Adrenal gland (tissue), 12 donors: ENCODE data around the gene NPPB. TPM values are rescaled to one million over a fixed set of nuclear protein-coding genes. Genes with fewer than 3 reads are reported as not detected.

Experiments used
- DNase-seq, 7 donors: peaks; one replicate each; pipeline ENCODE4 v3.0.0-alpha.2; 2019 to 2020
- H3K27ac ChIP-seq, 5 donors: fragments of 200-600 bp; sonication (generic) in 4 of 5; 1 replicate in 3 of 5; 2 replicates in 2 of 5; pipeline versions ENCODE4 v1.5.1 to v1.8.0; 2016 to 2020; ENCODE audit warnings: mild to moderate bottlenecking in 1 of 5
- H3K27me3 ChIP-seq: fragments of 200-600 bp; 2 replicates; pipeline ENCODE4 v1.8.0; 2021
- H3K36me3 ChIP-seq, 2 donors: fragments of 200-600 bp; replicated peaks in 1 of 2; 1 replicate in 1 of 2; 2 replicates in 1 of 2; pipeline versions ENCODE4 v1.5.1 to v1.8.0; 2018 to 2022
- H3K4me1 ChIP-seq, 2 donors: fragments of 200-600 bp; replicated peaks in 1 of 2; 1 replicate in 1 of 2; 2 replicates in 1 of 2; pipeline versions ENCODE4 v1.5.1 to v1.8.0; 2018 to 2021
- H3K4me3 ChIP-seq, 4 donors: fragments of 200-600 bp; sonication (generic) in 3 of 4; one replicate each; pipeline ENCODE4 v1.5.1; 2016 to 2018
- H3K9me3 ChIP-seq, 3 donors: fragments of 200-600 bp; sonication (generic) in 1 of 3; replicated peaks in 1 of 3; 1 replicate in 2 of 3; 2 replicates in 1 of 3; pipeline versions ENCODE4 v1.5.1 to v1.8.0; 2016 to 2021
- CTCF ChIP-seq, 6 experiments: fragments of 450-650 bp in 4 of 6; fragments of 200-600 bp in 2 of 6; sonication (generic) in 1 of 6; IDR thresholded peaks; 1 replicate in 5 of 6; 2 replicates in 1 of 6; pipeline versions ENCODE4 v1.5.1 to v1.8.0; 2016 to 2021; ENCODE audit warnings: antibody characterized with exemption in 6 of 6, mild to moderate bottlenecking in 2 of 6, moderate library complexity in 1 of 6
- POLR2A ChIP-seq, 2 donors: fragments of 450-650 bp; IDR thresholded peaks; one replicate each; pipeline ENCODE4 v1.6.1; 2017; ENCODE audit warnings: antibody characterized with exemption in 2 of 2, mild to moderate bottlenecking in 2 of 2, moderate library complexity in 1 of 2
- WGBS, 4 donors: extraction: QIAGEN DNeasy Blood & Tissue Kit in 2 of 4; methylation state at CpG; one replicate each; pipeline versions ENCODE4 v1.1.5 to v1.1.7; 2013 to 2017; 5-methylcytosine and 5-hydroxymethylcytosine counted together
- intact Hi-C, 2 donors: fragments of 100-400 bp; cut with DNase I; formaldehyde crosslinking; loops; one replicate each; pipeline versions ENCODE4 v1.14.1 to v1.15.0; 2022 to 2023
- polyA plus RNA-seq, 3 donors: library from polyadenylated mRNA; stranded (reverse); fragments of 200-250 nt in 2 of 3; fragments of 350-450 nt in 1 of 3; fragmentation: Illumina TruSeq in 1 of 3; extraction: RNeasy Lipid Tissue Mini Kit (QIAGEN cat#74804) in 1 of 3; gene quantifications; one replicate each; pipeline ENCODE4 v1.2.3, GENCODE V29; 2013 to 2014
- total RNA-seq, 9 donors: library from RNA; depleted of rRNA in 4 of 9; stranded (reverse); fragments of >200 nt in 4 of 9; fragments of 120-200 nt in 1 of 9; fragmentation: NEBNext Ultra II Directional in 1 of 9; extraction: Animal tissue kit (Norgen Biotek cat#: 25700) in 1 of 9; gene quantifications; one replicate each; pipeline versions ENCODE4 v1.1.0 to v1.2.4, GENCODE V29; 2013 to 2023
- donor health status: healthy with polysubstance abuse.
- donor health status: Bipolar disorder and iron deficiency.
- donor health status: DM: yes; HTN: yes; CAD: no.
- donor health status: DM: no; HTN: no; CAD: no.
- donor health status: DM: no; HTN: no; CAD: no.
- donor health status: DM: yes; HTN: yes; CAD: no.

The NPPB gene
- total and polyA plus RNA-seq, 12 donors: 1.1 TPM; not detected in 11

- no peak for DNase-seq
- no peaks in the 10 kb centered on the region for H3K27me3 ChIP-seq
- no peaks in the 10 kb centered on the region for H3K36me3 ChIP-seq
- H3K4me1 ChIP-seq: no peaks in the 10 kb centered on the region
- H3K4me3 ChIP-seq: no peak overlapping the region
- TF ChIP-seq POLR2A (IDR thresholded peaks at IDR 0.05) (no peak), CTCF (IDR thresholded peaks at IDR 0.05) (no peak)
- WGBS, 4 donors: 76 to 87% (median 82%) methylated on average over 3 of the region's 3 CpGs
- no peak overlapping the region for H3K27ac ChIP-seq
- no peaks in the 10 kb centered on the region for H3K9me3 ChIP-seq
- intact Hi-C loops: no loop called here
These were observed 10.4 kb upstream of the NPPB start for GRCh38 chr1:11869104-11869503.

GRCh38 chr1:11868331-11868980 lies 9.7 kb upstream of the NPPB start:
- intact Hi-C loops: no loop called here
- Histone ChIP-seq H3K27me3 (no peaks in the 10 kb centered on the region), H3K27ac (no peak overlapping the region), H3K9me3 (no peaks in the 10 kb centered on the region), H3K4me1 (no peaks in the 10 kb centered on the region), H3K36me3 (no peaks in the 10 kb centered on the region), H3K4me3 (no peak overlapping the region)
- TF ChIP-seq CTCF (IDR thresholded peaks at IDR 0.05): no peak
- TF ChIP-seq POLR2A (IDR thresholded peaks at IDR 0.05): no peak
- DNase-seq: no peak
- 68 to 78% (median 68%) methylated on average over 12 to 13 of the region's 13 CpGs for whole genome bisulfite sequencing, 4 donors

GRCh38 chr1:11862890-11863289 lies 4.1 kb upstream of the NPPB start:
- Histone ChIP-seq H3K27me3 (peaks cover 21% of the 10 kb centered on the region), H3K4me1 (no peaks in the 10 kb centered on the region), H3K4me3 (no peak overlapping the region), H3K9me3 (no peaks in the 10 kb centered on the region), H3K27ac (no peak overlapping the region), H3K36me3 (no peaks in the 10 kb centered on the region)
- TF ChIP-seq POLR2A (IDR thresholded peaks at IDR 0.05): no peak
- no peak for TF ChIP-seq CTCF (IDR thresholded peaks at IDR 0.05)
- WGBS, 4 donors: 33 to 43% (median 34%) methylated on average over 6 of the region's 6 CpGs
- no peak for DNase-seq
- intact Hi-C loops: no loop called here

- DNase-seq: no peak
- TF ChIP-seq POLR2A (IDR thresholded peaks at IDR 0.05) (no peak), CTCF (IDR thresholded peaks at IDR 0.05) (no peak)
- Histone ChIP-seq H3K4me3 (no peak overlapping the region), H3K36me3 (no peaks in the 10 kb centered on the region), H3K27me3 (peaks cover 26% of the 10 kb centered on the region), H3K9me3 (no peaks in the 10 kb centered on the region), H3K27ac (no peak overlapping the region), H3K4me1 (no peaks in the 10 kb centered on the region)
- WGBS, 4 donors: 45 to 79% (median 53%) methylated on average over 1 of the region's 1 CpG
- intact Hi-C loops: no loop called here
These were observed 1.8 kb upstream of the NPPB start for GRCh38 chr1:11860587-11860986.
